OCI-LY7 (cell line): ENCODE results near the gene NMB.

ENCODE experiments used
- CTCF ChIP-seq: fragments of 200-600 bp; sonication (generic); conservative IDR thresholded peaks from 2 replicates; pipeline ENCODE4 v1.5.1; 2014; ENCODE audit warnings: mild to moderate bottlenecking, antibody characterized with exemption, low read length, moderate library complexity, mixed read lengths
- EZH2phosphoT487 ChIP-seq: fragments of 200-600 bp; sonication (generic); IDR thresholded peaks from 2 replicates; pipeline ENCODE4 v1.6.1; 2018; ENCODE audit warnings: low read depth, borderline replicate concordance, mild to moderate bottlenecking, mixed run types, antibody characterized with exemption, low read length, moderate library complexity, mixed read lengths

GRCh38 chr15:84656972-84657371, 1.0 kb downstream of the NMB start:
- TF ChIP-seq CTCF (no peak), EZH2phosphoT487 (no peak)
